Fibroblast of villous mesenchyme (primary cell): ENCODE measurements around the gene B4GALNT3. TPM values are rescaled to one million over a fixed set of nuclear protein-coding genes. Genes with fewer than 3 reads are reported as not detected.
A peak's percentile ranks its signal among the peaks of the same experiment; 100 is the strongest.

ENCODE experiments used
- DNase-seq: peaks from one replicate; pipeline ENCODE4 v3.0.0-alpha.2; 2010; ENCODE audit warnings: low read depth
- H3K4me3 ChIP-seq: 2 replicates; pipeline ENCODE4 v1.5.1; 2011; ENCODE audit warnings: low read depth, mild to moderate bottlenecking, low read length
- total RNA-seq: library from RNA; depleted of rRNA; stranded (reverse); fragments of >200 nt; gene quantifications from 2 replicates; pipeline ENCODE4 v1.2.3, GENCODE V29; 2012
- TF ChIP-seq, protein P1 (sequence below): IDR thresholded peaks from 2 replicates; pipeline ENCODE4 v1.5.1; 2012; ENCODE audit warnings: low read depth, mild to moderate bottlenecking, low read length; ENCODE audit not compliant: insufficient read depth

Gene B4GALNT3
- total RNA-seq, 1 donor, result under 0.01 TPM

DNA sequence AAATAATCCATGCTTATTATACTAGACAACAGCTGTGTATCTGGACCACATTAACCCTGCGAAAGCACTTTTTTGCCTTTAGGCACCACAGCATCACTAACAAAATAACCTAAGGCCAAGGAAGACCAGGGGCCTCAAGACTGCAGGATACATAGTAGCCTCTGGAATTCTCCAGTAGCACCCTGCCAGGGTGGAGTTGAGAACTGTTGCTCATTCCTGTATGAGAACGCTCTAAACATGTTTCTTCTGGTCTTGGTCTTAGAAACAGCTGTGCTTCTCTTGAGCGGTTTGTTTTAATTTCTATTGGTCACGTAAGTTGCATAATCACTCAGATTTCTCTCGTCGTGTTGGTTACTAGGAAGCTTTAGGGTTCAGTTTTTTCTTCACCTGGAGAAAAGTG is 7.9 kb downstream of the B4GALNT3 start:
- DNase-seq, result peak; percentile 22
- TF ChIP-seq, protein P1, sequence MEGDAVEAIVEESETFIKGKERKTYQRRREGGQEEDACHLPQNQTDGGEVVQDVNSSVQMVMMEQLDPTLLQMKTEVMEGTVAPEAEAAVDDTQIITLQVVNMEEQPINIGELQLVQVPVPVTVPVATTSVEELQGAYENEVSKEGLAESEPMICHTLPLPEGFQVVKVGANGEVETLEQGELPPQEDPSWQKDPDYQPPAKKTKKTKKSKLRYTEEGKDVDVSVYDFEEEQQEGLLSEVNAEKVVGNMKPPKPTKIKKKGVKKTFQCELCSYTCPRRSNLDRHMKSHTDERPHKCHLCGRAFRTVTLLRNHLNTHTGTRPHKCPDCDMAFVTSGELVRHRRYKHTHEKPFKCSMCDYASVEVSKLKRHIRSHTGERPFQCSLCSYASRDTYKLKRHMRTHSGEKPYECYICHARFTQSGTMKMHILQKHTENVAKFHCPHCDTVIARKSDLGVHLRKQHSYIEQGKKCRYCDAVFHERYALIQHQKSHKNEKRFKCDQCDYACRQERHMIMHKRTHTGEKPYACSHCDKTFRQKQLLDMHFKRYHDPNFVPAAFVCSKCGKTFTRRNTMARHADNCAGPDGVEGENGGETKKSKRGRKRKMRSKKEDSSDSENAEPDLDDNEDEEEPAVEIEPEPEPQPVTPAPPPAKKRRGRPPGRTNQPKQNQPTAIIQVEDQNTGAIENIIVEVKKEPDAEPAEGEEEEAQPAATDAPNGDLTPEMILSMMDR, result no peak
- H3K4me3 ChIP-seq, result no peak overlapping the region

DNA sequence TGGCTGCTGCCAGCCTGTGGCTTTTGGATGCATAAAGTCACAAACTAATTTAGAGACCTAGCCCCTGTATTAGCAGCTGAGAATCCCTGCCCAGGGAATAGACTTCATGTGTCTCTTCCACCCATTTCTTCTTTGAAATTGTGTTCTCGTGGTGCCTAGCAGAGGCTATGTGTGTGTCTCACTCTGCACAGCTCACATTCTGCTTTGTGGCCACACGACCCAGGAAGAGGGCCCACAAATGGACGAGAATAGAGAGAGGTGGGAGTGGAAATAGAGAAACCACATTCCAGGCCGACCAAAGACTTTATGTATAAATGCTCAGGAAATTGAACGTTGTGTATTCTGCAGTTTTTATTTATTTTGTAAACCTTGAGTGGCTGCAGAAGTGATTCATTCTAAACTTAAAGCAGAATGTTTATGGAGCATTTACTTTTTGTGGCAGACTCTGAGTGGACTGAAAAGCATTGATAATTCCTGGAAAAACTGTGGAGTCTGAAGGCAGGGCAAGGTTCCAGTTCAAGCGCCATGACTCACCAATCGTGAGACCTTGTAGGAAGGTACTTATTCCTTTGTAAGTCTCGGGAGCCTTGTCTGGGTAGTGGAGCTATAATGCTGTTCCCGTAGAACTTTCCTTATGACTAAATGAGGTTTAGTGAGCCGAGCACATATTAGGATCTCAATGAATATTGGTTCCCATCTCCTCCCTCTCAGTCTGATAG is 9.1 kb downstream of the B4GALNT3 start:
- no peak overlapping the region for H3K4me3 ChIP-seq
- TF ChIP-seq, protein P1, result no peak
- no peak for DNase-seq

GRCh38 chr12:470133-470532 is 10.4 kb downstream of the B4GALNT3 start:
- TF ChIP-seq, protein P1, result no peak
- DNase-seq, result no peak
- no peak overlapping the region for H3K4me3 ChIP-seq

GRCh38 chr12:473198-473597 is 13.5 kb downstream of the B4GALNT3 start:
- TF ChIP-seq, protein P1, result no peak
- no peak overlapping the region for H3K4me3 ChIP-seq
- no peak for DNase-seq

DNA sequence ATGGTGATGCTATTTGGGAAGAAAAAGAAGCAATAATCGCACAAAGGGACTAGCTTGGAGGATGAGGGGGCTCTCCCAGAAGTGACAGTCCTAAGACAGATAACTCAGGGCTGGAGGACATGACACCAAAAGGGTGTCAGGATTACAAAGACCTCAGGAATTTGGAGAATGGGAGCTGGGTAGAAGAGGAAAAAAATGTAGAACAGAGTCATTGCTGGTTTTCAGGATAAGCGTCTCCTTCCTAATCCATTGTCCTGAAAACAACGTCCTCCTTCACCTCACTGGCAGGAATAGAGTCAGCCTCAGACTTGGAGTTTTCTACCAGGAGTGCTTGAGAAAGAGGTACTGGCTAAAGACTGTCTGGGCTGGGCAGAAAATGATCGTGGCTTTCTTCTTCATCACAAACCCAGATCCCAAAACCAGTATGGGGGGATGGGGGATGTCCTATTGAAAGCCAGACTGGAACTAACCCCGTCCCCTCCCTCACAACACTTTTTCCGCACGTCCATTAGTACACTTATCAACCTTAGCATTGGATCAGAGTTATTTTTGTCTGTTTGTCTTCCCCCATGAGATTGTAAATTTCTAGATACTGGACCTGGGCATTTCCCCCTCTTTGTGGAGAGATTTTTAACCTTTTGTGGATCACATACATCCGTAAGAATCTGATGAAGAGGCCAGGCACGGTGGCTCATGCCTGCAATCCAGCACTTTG is 14.3 kb downstream of the B4GALNT3 start:
- TF ChIP-seq, protein P1, result no peak
- no peak for DNase-seq
- no peak overlapping the region for H3K4me3 ChIP-seq

GRCh38 chr12:475286-475685 is 15.5 kb downstream of the B4GALNT3 start:
- no peak overlapping the region for H3K4me3 ChIP-seq
- TF ChIP-seq, protein P1, result no peak
- DNase-seq, result no peak
